Left ventricle myocardium superior (tissue), 1 donor: Measurements from ENCODE around the gene RELT. TPM values are rescaled to one million over a fixed set of nuclear protein-coding genes. Genes with fewer than 3 reads are reported as not detected.

Experiments used
- ATAC-seq: fragments of 200-7000 bp; cut with Tn5 transposase; one replicate; pipeline ENCODE4 v1.9.1; 2020; ENCODE audit warnings: mild to moderate bottlenecking, moderate library complexity
- DNase-seq: peaks from one replicate; pipeline ENCODE4 v3.0.0-alpha.2; 2020
- intact Hi-C: fragments of 100-400 bp; cut with micrococcal nuclease; formaldehyde crosslinking; loops from one replicate; pipeline ENCODE4 v1.11.0; 2022
- total RNA-seq: library from RNA; stranded (reverse); fragmentation: NEBNext Ultra II Directional; extraction: Animal tissue kit (Norgen Biotek cat#: 25700); gene quantifications from one replicate; pipeline ENCODE4 v1.2.1, GENCODE V29; 2021
- donor health status: DM: no; HTN: yes; CAD: no; lungs with severe emphysema.

The RELT gene
- total RNA-seq, 1 donor from 2014 or later = 1.8 TPM

- DNase-seq = no peak
- intact Hi-C loops = no loop called here
- ATAC-seq = no peak
Observed at GRCh38 chr11:73345481-73346160, 30.6 kb upstream of the RELT start.

DNA sequence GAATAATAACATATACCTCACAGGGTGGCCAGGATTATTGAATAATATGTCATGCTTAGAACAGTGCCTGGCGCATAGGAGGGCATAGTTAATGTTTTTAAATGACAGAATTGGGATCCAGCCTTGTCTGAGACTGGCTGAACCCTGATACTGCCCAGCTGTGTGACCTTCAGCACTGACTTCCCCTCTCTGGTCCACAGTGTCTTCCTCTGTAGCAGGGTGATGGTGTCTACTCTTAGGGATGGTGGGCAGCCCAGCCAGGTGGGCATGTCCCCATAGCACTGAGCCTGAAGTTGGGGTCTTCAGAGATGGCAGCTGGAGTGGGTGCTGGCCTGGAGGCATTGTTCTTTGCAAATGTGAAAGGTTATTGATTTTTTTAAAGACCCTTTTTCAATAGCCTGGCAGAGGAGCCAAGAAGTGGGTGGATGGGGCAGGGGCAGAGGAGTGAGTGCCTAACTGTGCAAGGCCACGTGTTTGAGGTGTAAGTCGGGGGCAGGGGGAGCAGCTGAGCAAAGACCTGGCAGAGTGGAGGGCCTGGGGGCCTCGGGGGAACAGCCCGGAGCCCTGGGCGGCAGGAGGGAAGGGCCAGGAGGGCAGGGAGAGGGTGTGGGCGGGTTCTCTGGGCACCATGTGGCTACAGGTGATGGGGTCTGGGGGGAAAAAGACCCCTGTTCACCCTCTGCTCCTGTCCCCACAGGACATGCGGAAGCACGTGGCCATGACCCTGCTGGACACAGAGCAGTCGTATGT lies 29.8 kb upstream of the RELT start:
- DNase-seq (no peak), ATAC-seq (no peak)
- intact Hi-C loops = no loop called here

DNA sequence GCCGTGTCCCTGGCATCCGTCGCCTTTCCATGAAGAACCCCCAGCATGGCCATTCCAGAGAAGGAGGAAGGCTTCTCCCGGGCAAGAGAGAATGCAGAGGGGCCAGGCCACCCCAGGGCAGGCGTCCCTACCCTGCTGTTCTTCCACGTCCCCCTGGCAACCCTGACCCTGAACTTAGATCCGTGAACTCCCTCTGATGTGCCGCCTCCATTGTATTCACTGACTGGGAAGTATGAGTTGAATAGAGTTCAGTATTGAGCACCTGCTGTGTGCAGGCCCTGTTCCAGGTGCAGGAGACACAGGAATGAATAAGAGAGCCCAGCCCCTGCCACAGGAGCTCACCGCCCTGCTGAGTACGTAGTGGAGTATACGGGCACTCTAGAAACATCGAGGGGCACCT lies 29.1 kb upstream of the RELT start:
- DNase-seq (no peak), ATAC-seq (no peak)
- intact Hi-C loops = no loop called here

GRCh38 chr11:73348838-73349237 lies 27.4 kb upstream of the RELT start:
- intact Hi-C loops = no loop called here
- ATAC-seq (no peak), DNase-seq (no peak)

- ATAC-seq (peak; percentile 12), DNase-seq (no peak)
- intact Hi-C loops = no loop called here
Observed at GRCh38 chr11:73349633-73350032, 26.6 kb upstream of the RELT start.

GRCh38 chr11:73350908-73351636 lies 25.1 kb upstream of the RELT start:
- peak; percentile 55 for DNase-seq
- intact Hi-C loops = no loop called here
- ATAC-seq = peak; percentile 58

GRCh38 chr11:73353422-73353821 lies 22.8 kb upstream of the RELT start:
- ATAC-seq = no peak
- no peak for DNase-seq
- intact Hi-C loops = no loop called here

GRCh38 chr11:73355109-73355508 lies 21.1 kb upstream of the RELT start:
- ATAC-seq (no peak), DNase-seq (no peak)
- intact Hi-C loops = no loop called here

GRCh38 chr11:73356979-73357860 lies 19.0 kb upstream of the RELT start:
- ATAC-seq (no peak), DNase-seq (no peak)
- intact Hi-C loops = no loop called here

DNA sequence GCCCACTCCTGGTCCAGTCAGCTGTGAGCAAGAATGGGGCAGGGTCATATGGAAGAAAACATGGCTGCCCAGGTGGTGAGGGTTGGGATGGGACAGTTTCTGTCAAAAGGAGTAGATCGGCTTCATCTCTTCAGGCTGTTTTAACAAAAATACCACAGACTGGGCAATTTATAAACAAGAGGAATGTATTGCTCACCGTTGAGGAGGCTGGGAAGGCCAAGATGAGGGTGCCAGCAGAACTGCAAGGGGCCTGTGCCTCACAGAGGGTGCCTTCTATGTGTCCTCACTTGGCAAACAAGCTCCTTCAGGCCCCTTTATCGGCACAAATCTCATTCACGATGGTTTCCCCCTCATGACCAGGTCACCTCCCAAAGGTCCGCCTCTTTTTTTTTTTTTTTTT lies 18.1 kb upstream of the RELT start:
- intact Hi-C loops = no loop called here
- no peak for ATAC-seq
- no peak for DNase-seq

- intact Hi-C loops = no loop called here
- ATAC-seq = peak; percentile 83
- peak; percentile 74 for DNase-seq
Observed at GRCh38 chr11:73359341-73359740, 16.9 kb upstream of the RELT start.

- peak; percentile 17 for ATAC-seq
- intact Hi-C loops = no loop called here
- no peak for DNase-seq
Observed at GRCh38 chr11:73359930-73360742, 16.1 kb upstream of the RELT start.

GRCh38 chr11:73360743-73361369 lies 15.3 kb upstream of the RELT start:
- ATAC-seq (no peak), DNase-seq (no peak)
- intact Hi-C loops = no loop called here

DNA sequence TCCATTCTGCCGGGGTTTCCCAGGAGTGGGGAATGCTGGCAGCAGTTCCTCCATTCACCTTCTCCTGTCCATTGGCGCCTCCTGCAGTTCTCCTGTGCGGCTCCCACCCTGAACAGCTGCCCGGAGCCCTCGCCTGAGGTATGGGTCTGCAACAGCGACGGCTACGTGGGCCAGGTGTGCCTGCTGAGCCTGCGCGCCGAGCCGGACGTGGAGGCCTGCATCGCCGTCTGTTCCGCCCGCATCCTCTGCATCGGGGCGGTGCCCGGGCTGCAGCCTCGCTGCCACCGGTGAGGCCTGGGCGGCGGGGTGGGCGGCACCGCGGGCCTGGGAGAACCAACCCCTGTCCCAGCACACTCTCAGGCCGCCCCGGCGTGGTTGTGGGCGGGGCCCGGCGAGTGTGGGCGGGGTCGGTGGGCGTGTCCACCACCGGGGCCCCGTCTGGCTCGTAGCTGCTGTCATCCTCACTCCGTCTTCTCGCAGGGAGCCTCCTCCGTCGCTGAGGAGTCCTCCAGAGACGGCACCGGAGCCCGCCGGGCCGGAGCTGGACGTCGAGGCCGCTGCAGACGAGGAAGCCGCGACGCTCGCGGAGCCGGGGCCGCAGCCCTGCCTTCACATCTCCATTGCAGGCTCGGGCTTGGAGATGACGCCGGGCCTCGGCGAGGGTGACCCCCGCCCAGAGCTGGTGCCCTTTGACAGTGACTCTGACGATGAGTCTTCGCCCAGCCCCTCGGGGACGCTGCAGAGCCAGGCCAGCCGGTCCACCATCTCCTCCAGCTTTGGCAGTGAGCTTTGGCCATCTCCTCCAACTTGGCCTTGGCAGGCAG lies 14.0 kb upstream of the RELT start:
- intact Hi-C loops = no loop called here
- DNase-seq = no peak
- ATAC-seq = no peak

GRCh38 chr11:73363147-73363546 lies 13.1 kb upstream of the RELT start:
- ATAC-seq (no peak), DNase-seq (no peak)
- intact Hi-C loops = no loop called here

- no peak for ATAC-seq
- intact Hi-C loops = no loop called here
- DNase-seq = no peak
Observed at GRCh38 chr11:73365352-73366264, 10.6 kb upstream of the RELT start.
